Mesodermal cell (in vitro differentiated cells): ENCODE data around the gene SNCAIP.

Experiments used
- H3K27ac ChIP-seq: 2 replicates; pipeline ENCODE4 v1.7.0; 2013; ENCODE audit warnings: mild to moderate bottlenecking, low read depth, low read length, moderate library complexity; ENCODE audit not compliant: severe bottlenecking
- H3K36me3 ChIP-seq: 2 replicates; pipeline ENCODE4 v1.7.1; 2013; ENCODE audit warnings: mild to moderate bottlenecking, low read length, moderate library complexity; ENCODE audit not compliant: control insufficient read depth, insufficient read depth
- H3K4me1 ChIP-seq: one replicate; pipeline ENCODE4 v1.7.1; 2013; ENCODE audit warnings: mild to moderate bottlenecking, low read length; ENCODE audit not compliant: insufficient read depth, control insufficient read depth, poor library complexity, severe bottlenecking
- H3K4me3 ChIP-seq: 2 replicates; pipeline ENCODE4 v1.7.0; 2013; ENCODE audit warnings: low read length, control low read depth, mild to moderate bottlenecking; ENCODE audit not compliant: insufficient read depth, poor library complexity, severe bottlenecking; ENCODE audit errors: extremely low read depth
- H3K9me3 ChIP-seq: 2 replicates; pipeline ENCODE4 v1.7.1; 2013; ENCODE audit warnings: mild to moderate bottlenecking, low read length, moderate library complexity; ENCODE audit not compliant: control insufficient read depth
- WGBS, 2 experiments: methylation state at CpG; one replicate each; pipeline ENCODE4 v1.1.5; 2013; ENCODE audit warnings: missing lambda C conversion rate in 2 of 2; ENCODE audit not compliant: insufficient coverage in 2 of 2; 5-methylcytosine and 5-hydroxymethylcytosine counted together

Gene SNCAIP

DNA sequence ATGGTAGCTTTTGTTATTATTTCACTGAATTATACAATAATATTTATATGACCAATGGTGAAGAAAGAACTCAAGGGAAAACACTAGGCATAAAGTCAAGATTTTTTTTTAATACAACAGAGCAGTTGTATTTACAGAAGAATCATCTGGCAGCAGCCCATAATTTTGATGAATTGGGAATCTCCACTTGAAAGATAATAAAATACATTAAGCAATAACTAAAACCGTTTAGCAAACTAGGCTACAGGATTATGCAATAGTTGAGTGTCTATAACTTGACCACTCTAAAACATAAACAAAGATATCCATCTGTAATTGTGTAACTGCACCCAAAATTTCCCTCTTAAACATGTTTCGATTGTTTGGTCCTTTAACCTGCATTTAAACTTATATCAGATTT, 80.8 kb downstream of the SNCAIP start:
- no peak overlapping the region for H3K4me3 ChIP-seq
- H3K36me3 ChIP-seq, result no peaks in the 10 kb centered on the region
- no peaks in the 10 kb centered on the region for H3K9me3 ChIP-seq
- H3K4me1 ChIP-seq, result peaks cover 11% of the 10 kb centered on the region
- no CpG with 5 or more reads among the region's 2 CpGs for WGBS, 2 experiments
- no peak overlapping the region for H3K27ac ChIP-seq

DNA sequence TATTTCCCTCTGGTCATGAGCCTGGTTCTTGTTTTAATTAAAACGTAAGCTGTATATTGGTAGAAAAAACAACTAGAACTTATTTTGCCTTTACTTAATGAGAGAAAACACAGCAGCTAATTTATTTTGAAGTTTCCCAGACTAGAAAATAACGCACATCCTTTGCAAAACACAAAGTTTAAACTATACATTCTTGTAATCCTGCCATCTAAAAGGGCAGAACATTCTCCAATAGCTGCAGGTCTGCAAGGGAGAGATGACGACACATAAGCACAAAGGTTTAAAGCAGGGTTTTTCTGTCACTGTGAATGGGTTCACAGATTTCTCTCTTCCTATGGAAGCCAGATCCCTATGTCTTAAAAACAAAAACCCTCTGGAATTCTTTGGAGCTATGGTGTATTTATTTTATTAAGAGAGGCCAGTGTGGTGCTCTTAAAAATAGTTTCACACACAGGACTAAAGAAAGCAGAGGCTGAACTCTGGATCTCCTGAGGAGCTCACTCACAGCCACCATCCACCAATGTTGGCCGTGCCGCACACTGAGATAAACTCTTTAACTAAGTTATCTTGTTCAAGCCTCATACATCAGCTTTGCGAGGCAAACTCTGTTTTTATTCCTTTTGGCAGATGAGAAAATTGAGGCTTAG, 82.4 kb downstream of the SNCAIP start:
- WGBS, 2 experiments, result 100% methylated on average over 2 to 5 of the region's 6 CpGs
- Histone ChIP-seq H3K4me1 (peaks cover 11% of the 10 kb centered on the region), H3K27ac (no peak overlapping the region), H3K36me3 (no peaks in the 10 kb centered on the region), H3K4me3 (no peak overlapping the region), H3K9me3 (no peaks in the 10 kb centered on the region)

DNA sequence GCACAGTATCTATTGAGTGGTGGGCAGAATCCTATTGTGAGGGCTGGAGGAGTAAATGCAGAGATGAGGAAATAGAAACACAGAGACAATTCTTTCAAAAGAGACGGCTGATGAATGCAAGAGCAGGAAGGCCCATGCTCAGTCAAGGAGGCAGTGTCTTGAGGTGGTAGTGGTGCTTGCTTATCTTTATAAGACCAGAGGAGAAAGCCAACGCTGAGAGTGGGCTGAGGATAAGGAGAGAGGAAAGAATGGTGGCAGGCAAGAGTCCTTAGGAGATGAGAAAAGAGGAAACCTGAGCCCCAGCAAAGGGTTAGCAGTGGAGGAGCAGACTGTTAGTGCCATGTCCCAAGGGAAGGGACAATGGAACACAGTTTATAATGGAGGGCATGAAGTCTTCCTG, 86.0 kb downstream of the SNCAIP start:
- H3K4me3 ChIP-seq, result no peak overlapping the region
- H3K4me1 ChIP-seq, result no peaks in the 10 kb centered on the region
- 82 to 86% methylated on average over 2 of the region's 2 CpGs for WGBS, 2 experiments
- no peaks in the 10 kb centered on the region for H3K36me3 ChIP-seq
- no peak overlapping the region for H3K27ac ChIP-seq
- no peaks in the 10 kb centered on the region for H3K9me3 ChIP-seq

DNA sequence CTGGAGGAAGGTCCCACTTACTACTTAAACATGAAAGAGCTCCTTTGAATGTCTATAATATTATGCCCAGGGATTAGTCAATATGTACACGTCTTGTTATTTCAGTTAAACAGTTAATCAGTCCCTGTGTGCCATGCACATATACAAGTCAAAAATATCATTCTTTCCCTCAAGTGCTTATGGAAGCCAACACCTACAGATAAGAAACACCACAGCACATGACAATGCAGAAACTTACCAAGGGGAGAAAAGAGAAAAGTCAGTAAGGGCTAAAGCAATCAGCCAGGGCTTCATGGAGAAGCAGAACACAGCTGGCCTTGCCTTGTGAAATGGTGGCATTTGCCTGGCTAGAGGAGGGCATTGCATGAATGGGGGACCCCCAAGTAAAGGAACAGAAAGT, 88.3 kb downstream of the SNCAIP start:
- H3K27ac ChIP-seq, result no peak overlapping the region
- no peaks in the 10 kb centered on the region for H3K9me3 ChIP-seq
- no CpG with 5 or more reads among the region's 1 CpG for WGBS, 2 experiments
- H3K4me1 ChIP-seq, result no peaks in the 10 kb centered on the region
- H3K4me3 ChIP-seq, result no peak overlapping the region
- H3K36me3 ChIP-seq, result no peaks in the 10 kb centered on the region

DNA sequence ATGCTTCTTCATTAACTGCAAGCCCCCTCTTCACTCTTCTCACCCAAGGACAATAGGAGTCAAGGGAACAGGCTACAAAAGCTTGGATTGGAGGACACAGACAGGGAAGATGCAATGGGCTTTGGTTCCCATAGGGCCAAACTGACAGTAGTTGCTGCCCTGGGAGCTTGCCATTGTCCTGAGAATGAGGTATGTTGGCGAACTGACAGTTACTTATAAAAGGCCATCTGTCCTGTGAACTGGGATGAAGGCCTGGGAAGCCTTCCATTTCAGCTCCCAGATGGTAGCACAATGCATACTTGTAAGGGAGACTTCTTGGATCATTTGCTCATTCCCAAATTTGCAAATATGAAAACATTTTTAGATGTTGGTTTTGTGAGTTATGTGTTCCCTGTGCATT, 88.9 kb downstream of the SNCAIP start:
- Histone ChIP-seq H3K36me3 (no peaks in the 10 kb centered on the region), H3K27ac (no peak overlapping the region), H3K9me3 (no peaks in the 10 kb centered on the region), H3K4me1 (no peaks in the 10 kb centered on the region), H3K4me3 (no peak overlapping the region)
- 83 to 100% methylated on average over 1 of the region's 1 CpG for WGBS, 2 experiments

DNA sequence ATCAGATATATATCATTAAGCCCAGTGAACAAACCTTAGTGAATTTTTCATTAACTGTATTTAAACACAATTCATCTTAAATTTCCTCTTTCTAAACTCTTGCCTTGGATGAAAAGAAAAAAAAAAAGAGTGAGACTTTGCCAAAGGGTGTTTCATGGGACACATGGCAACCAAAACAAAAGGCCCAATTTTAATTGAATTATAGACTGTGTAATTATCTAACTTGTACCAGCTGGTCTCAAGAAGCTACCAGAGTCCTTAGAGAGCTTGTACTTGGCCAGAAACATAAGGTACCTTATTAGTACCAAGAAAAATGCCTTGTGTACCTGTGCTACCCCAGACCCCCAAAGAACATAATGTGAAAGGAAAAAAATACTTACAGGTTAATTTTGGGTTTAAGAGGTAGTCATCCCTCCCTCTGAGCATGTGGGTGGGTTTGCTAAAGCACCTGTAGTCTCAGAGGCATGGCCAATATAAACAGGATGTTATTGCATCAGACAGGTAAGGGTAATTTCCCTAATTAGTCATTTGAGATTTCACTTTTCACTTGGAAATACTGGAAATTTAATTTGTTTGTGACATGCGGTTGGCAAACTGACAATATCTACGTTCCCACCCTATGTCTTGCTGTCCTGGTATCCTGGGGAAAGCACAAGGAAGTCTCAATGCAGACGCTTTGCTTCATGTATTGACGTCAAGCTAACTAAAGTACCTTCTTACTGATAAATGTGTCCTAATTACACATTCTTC, 90.1 kb downstream of the SNCAIP start:
- H3K4me3 ChIP-seq, result no peak overlapping the region
- H3K9me3 ChIP-seq, result no peaks in the 10 kb centered on the region
- H3K4me1 ChIP-seq, result no peaks in the 10 kb centered on the region
- H3K36me3 ChIP-seq, result no peaks in the 10 kb centered on the region
- no peak overlapping the region for H3K27ac ChIP-seq
- WGBS, 2 experiments, result 77 to 100% methylated on average over 1 to 3 of the region's 4 CpGs

DNA sequence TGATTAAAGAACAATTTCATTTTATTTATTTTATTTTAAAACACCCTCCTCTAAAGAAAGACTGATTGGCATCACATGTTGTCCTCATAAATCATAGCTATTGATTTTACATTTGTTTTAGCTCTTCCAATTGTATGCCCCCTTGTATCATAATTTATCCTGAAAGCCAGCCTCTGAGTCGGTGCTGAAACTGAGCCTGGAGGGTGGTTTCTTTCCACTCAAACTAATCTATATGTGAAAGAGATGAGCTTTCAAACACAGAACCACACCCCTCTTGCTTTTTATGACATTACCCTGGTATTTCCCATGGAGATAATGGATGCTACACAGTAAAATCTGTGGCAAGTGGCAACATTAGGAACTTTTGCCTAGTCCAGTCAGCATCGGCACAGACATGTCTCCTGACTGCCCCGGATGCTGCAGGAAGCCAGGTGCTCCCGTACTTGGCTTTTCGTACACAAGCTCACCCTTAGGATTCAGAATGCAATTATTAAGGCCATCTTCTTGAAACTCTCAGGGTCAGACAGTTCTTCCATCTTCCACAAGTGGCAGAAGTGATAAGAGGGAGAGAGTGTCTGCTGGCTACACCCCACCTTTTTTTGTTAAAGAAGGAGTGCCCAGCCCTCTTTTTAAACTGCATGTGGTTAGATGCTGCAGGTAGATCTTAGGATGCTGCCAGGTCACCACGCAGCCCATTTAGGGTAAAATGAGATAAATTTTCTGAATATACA, 91.1 kb downstream of the SNCAIP start:
- Histone ChIP-seq H3K9me3 (no peaks in the 10 kb centered on the region), H3K27ac (no peak overlapping the region), H3K36me3 (no peaks in the 10 kb centered on the region), H3K4me3 (no peak overlapping the region), H3K4me1 (no peaks in the 10 kb centered on the region)
- 94 to 100% methylated on average over 3 to 4 of the region's 6 CpGs for WGBS, 2 experiments

DNA sequence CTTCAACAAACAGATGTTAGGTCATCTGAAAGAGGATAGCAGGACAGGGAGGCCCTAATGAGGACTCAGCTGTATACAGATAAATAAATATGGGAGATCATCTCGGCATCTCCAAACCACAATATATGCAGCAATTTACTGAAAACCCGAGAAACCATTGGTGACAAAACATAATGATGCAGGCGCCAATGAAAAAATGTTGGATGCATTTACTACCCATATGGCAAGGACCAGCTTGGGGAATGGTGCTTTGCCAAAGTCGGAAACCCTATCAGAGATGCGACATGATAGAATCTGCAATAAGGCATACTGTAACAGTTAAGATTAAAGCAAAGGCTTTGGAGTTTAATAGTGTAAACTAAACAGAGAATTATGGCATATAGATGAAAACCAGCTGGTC, 92.0 kb downstream of the SNCAIP start:
- Histone ChIP-seq H3K27ac (no peak overlapping the region), H3K4me1 (no peaks in the 10 kb centered on the region), H3K36me3 (no peaks in the 10 kb centered on the region), H3K9me3 (no peaks in the 10 kb centered on the region), H3K4me3 (no peak overlapping the region)
- WGBS, 2 experiments, result 97% methylated on average over 4 to 5 of the region's 5 CpGs

DNA sequence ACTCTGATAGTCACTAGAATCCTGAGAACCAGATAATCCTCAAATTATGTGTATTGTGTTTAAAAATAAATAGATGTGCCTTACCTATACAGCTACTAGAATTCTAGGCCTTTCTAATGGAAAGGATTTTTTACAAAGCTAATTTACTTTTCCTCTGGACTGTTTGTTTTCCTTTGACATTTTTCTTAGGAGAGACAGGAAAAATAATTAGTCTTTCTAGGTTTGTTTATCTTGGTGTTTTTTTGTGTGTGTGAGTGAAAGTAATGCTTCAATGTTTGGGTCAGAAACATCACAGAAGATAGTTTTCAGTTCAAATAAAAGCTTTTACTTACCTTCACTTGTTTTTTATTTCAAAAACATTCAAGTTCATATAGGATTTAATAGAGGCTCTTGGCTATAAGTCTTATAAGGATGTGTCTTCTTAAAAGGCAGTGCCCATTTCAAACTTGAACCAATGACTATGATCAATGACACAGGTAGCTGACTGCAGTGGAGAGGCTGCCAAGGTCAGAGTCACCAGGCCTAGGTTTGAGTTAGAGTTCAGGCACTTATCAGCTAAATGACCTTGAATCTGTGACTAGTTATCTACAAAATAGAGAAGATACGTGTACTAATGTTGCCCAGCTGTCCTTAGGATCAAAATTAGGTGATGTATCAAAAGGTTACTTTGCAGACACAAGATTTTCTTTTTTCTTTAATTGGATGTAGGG, 92.8 kb downstream of the SNCAIP start:
- 100% methylated on average over 1 of the region's 1 CpG; no CpG with 5 or more reads in 1 of the 2 experiments for WGBS, 2 experiments
- no peaks in the 10 kb centered on the region for H3K9me3 ChIP-seq
- H3K4me1 ChIP-seq, result no peaks in the 10 kb centered on the region
- no peak overlapping the region for H3K27ac ChIP-seq
- no peak overlapping the region for H3K4me3 ChIP-seq
- no peaks in the 10 kb centered on the region for H3K36me3 ChIP-seq

DNA sequence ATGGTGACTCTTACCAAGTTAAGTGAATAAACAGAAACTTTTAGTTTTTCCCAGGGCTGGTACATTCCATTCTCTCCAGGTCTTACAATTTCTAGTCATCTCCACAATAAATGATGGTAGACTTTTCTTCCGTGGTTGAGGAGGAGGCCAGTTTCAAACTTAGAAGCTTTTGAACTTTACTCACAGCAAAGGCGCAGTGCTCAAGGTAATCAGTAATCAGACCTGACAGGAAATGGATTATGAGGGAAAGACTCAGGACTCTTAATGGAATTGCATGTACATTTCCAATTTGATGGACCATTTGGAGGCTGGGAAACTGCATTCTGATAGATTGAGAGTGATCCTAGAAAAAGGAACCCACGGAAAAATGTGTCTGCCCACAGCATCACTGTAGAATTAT, 93.7 kb downstream of the SNCAIP start:
- 87 to 100% methylated on average over 1 to 2 of the region's 3 CpGs for WGBS, 2 experiments
- Histone ChIP-seq H3K36me3 (no peaks in the 10 kb centered on the region), H3K4me3 (no peak overlapping the region), H3K27ac (no peak overlapping the region), H3K4me1 (no peaks in the 10 kb centered on the region), H3K9me3 (no peaks in the 10 kb centered on the region)
